Endothelial cell of umbilical vein (primary cell): ENCODE results near the gene PTPN14. TPM values are rescaled to one million over a fixed set of nuclear protein-coding genes. Genes with fewer than 3 reads are reported as not detected.

Experiments used
- BruUV-seq: library from RNA; stranded (reverse); fragments of 400-500 nt; replicated peaks from 2 replicates; lab custom pipeline; 2021; lab: Mats Ljungman, UMichigan
- CTCF ChIA-PET: fragments of 300-600, 350-600 bp; sonication (Branson Sonifier 250); formaldehyde crosslinking; loops from one replicate; lab custom pipeline; 2021; ENCODE audit warnings: antibody characterized with exemption, inconsistent platforms; lab: Charles Lee
- POLR2A ChIA-PET: fragments of 300-600, 350-600 bp; sonication (Branson Sonifier 250); formaldehyde crosslinking; loops from one replicate; lab custom pipeline; 2021; ENCODE audit warnings: antibody characterized with exemption, inconsistent platforms; lab: Charles Lee
- DNase-seq: peaks from one replicate; pipeline ENCODE4 v3.0.0-alpha.2; 2011; ENCODE audit warnings: low read depth, low spot score
- FAIRE-seq: peaks from 2 replicates; lab custom pipeline; 2011; peaks lifted over from hg19 to GRCh38; lab: Jason Lieb, UNC
- H2AFZ ChIP-seq: 2 replicates; pipeline ENCODE4 v1.6.0; 2012; ENCODE audit warnings: low read depth, low read length, control low read depth, inconsistent platforms
- H3K27ac ChIP-seq: 2 replicates; pipeline ENCODE4 v1.5.1; 2011; ENCODE audit warnings: low read depth, mild to moderate bottlenecking, control low read depth, low read length, moderate library complexity; ENCODE audit not compliant: insufficient read depth
- H3K27me3 ChIP-seq, 2 experiments: 2 replicates each; pipeline versions ENCODE4 v1.6.0 to v1.6.1; 2011; ENCODE audit warnings: low read length in 2 of 2, mixed read lengths in 1 of 2; ENCODE audit not compliant: control insufficient read depth in 2 of 2, insufficient read depth in 2 of 2
- H3K36me3 ChIP-seq, 2 experiments: 2 replicates in 1 of 2; 3 replicates in 1 of 2; pipeline ENCODE4 v1.5.1; 2011; ENCODE audit warnings: low read length in 2 of 2, mild to moderate bottlenecking in 1 of 2, moderate library complexity in 1 of 2; ENCODE audit not compliant: control insufficient read depth in 2 of 2, insufficient read depth in 2 of 2; ENCODE audit errors: extremely low read depth in 1 of 2
- H3K4me1 ChIP-seq: 3 replicates; pipeline ENCODE4 v1.5.1; 2011; ENCODE audit warnings: mild to moderate bottlenecking, low read length; ENCODE audit not compliant: control insufficient read depth, insufficient read depth; ENCODE audit errors: extremely low read depth
- H3K4me2 ChIP-seq: 2 replicates; pipeline ENCODE4 v1.6.1; 2011; ENCODE audit warnings: low read length, control low read depth, mixed read lengths; ENCODE audit not compliant: insufficient read depth
- H3K4me3 ChIP-seq, 3 experiments: fragments of 200-600 bp in 1 of 3; sonication (generic), shearing (Covaris generic) in 1 of 3; replicated peaks in 1 of 3; 2 replicates each; pipeline ENCODE4 v1.5.1; 2011 to 2016; ENCODE audit warnings: control low read depth in 3 of 3, low read length in 3 of 3, mild to moderate bottlenecking in 2 of 3, inconsistent platforms in 1 of 3, low read depth in 1 of 3, moderate library complexity in 1 of 3; ENCODE audit not compliant: insufficient read depth in 1 of 3
- H3K79me2 ChIP-seq: 2 replicates; pipeline ENCODE4 v1.6.0; 2012; ENCODE audit warnings: low read length, inconsistent platforms; ENCODE audit not compliant: control insufficient read depth, insufficient read depth
- H3K9ac ChIP-seq: replicated peaks from 2 replicates; pipeline ENCODE3; 2011; ENCODE audit warnings: low read length, control low read depth; ENCODE audit not compliant: insufficient read depth; ENCODE audit errors: extremely low read depth
- H3K9me1 ChIP-seq: replicated peaks from 3 replicates; pipeline ENCODE4 v1.6.0; 2011; ENCODE audit warnings: mild to moderate bottlenecking, low read length; ENCODE audit not compliant: control insufficient read depth, insufficient read depth; ENCODE audit errors: extremely low read depth
- H3K9me3 ChIP-seq: replicated peaks from 2 replicates; pipeline ENCODE4 v1.5.1; 2012; ENCODE audit warnings: low read length, inconsistent platforms; ENCODE audit not compliant: control insufficient read depth, insufficient read depth
- H4K20me1 ChIP-seq: replicated peaks from 2 replicates; pipeline ENCODE3; 2011; ENCODE audit warnings: mild to moderate bottlenecking, low read length; ENCODE audit not compliant: control insufficient read depth, insufficient read depth; ENCODE audit errors: extremely low read depth
- EZH2 ChIP-seq: IDR thresholded peaks from 2 replicates; pipeline ENCODE4 v1.6.1; 2012; ENCODE audit warnings: borderline replicate concordance, low read depth, mild to moderate bottlenecking, moderate library complexity, low read length, inconsistent platforms; ENCODE audit not compliant: severe bottlenecking
- FOS ChIP-seq: IDR thresholded peaks from 2 replicates; pipeline ENCODE4 v1.6.1; 2011; ENCODE audit warnings: mild to moderate bottlenecking, low read length, moderate library complexity, borderline replicate concordance; ENCODE audit not compliant: insufficient read depth
- GATA2 ChIP-seq: IDR thresholded peaks from 2 replicates; pipeline ENCODE4 v1.7.0; 2011; ENCODE audit warnings: low read depth, mild to moderate bottlenecking, moderate library complexity, mixed read lengths, low read length; ENCODE audit not compliant: insufficient read length, insufficient read depth
- JUN ChIP-seq: IDR thresholded peaks from 2 replicates; pipeline ENCODE4 v1.6.1; 2011; ENCODE audit warnings: borderline replicate concordance, low read depth; ENCODE audit not compliant: insufficient read length, insufficient read depth
- MYC ChIP-seq: IDR thresholded peaks from one replicate; pipeline ENCODE4 v1.6.1; 2011; ENCODE audit warnings: mild to moderate bottlenecking, low read depth, low read length
- POLR2A ChIP-seq: IDR thresholded peaks from 2 replicates; pipeline ENCODE4 v1.6.1; 2012; ENCODE audit warnings: low read depth, mild to moderate bottlenecking, control low read depth, low read length
- POLR2AphosphoS5 ChIP-seq: IDR thresholded peaks from 2 replicates; pipeline ENCODE4 v1.6.1; 2012; ENCODE audit warnings: low read depth, mild to moderate bottlenecking, control low read depth, low read length, moderate library complexity; ENCODE audit not compliant: insufficient read depth
- dilution Hi-C: fragments of 300-500 bp; cut with MboI; formaldehyde crosslinking; loops from one replicate; pipeline ENCODE4 v1.15.0; 2019; ENCODE audit warnings: low sequenced_read_pairs; ENCODE audit not compliant: extremely low pct_ligation_motif_present
- intact Hi-C: fragments of 100-400 bp; cut with micrococcal nuclease; formaldehyde crosslinking; loops from one replicate; pipeline ENCODE4 v1.10.0; 2022
- polyA plus RNA-seq, 4 experiments: library from polyadenylated mRNA; depleted of rRNA in 3 of 4; stranded (reverse) in 3 of 4; unstranded in 1 of 4; fragments of >200 nt; gene quantifications; 2 replicates each; pipeline versions ENCODE4 v1.2.1 to v1.2.3, GENCODE V29; 2011 to 2012; ENCODE audit warnings: missing spikeins in 1 of 4
- total RNA-seq: library from RNA; stranded (reverse); gene quantifications from 2 replicates; pipeline ENCODE4 v1.2.3, GENCODE V29; 2021
- TF ChIP-seq, protein P1 (sequence below), 2 donors: IDR thresholded peaks; 1 replicate in 1 of 2; 2 replicates in 1 of 2; pipeline ENCODE4 v1.5.1; 2011; ENCODE audit warnings: low read length in 2 of 2, mild to moderate bottlenecking in 2 of 2, moderate library complexity in 2 of 2, control low read depth in 1 of 2, inconsistent platforms in 1 of 2, low read depth in 1 of 2; ENCODE audit not compliant: insufficient read depth in 1 of 2; ENCODE audit errors: extremely low read depth in 1 of 2
- TF ChIP-seq, protein P2 (sequence below): IDR thresholded peaks from 2 replicates; pipeline ENCODE4 v1.6.1; 2011; ENCODE audit not compliant: insufficient read depth, insufficient read length

The PTPN14 gene
- total and polyA plus RNA-seq, 2 donors (not counting 3 experiments of a cell fraction or from before 2014, with no cell fraction given) = 18.5 to 93.0 TPM

DNA sequence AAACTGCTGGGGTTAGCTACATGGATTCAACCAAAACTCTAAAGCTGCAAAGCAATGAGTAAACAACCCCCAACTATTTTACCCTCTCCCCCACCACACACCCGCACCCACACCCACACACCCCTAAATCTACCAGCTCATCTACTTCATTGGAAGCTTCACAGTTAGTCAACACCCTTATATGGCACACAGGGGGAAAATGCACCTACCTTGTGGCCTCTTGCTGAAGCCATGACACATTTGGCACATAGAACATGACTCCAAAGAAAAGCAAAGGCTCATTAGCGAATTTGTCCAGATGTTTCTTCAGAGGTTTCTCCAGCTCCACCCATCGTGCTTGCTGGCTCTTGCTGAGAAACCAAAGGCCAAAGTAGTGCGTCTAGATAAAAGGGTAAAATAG, 99.8 kb downstream of the PTPN14 start:
- Histone ChIP-seq H3K9me3 (no peaks in the 10 kb centered on the region), H4K20me1 (no peaks in the 10 kb centered on the region), H3K36me3 (peaks cover 0 to 3% of the 10 kb centered on the region in 2 experiments), H3K4me2 (no peak overlapping the region), H3K9ac (no peak overlapping the region), H3K9me1 (no peaks in the 10 kb centered on the region), H3K27me3 (no peaks in the 10 kb centered on the region), H2AFZ (no peak overlapping the region), H3K27ac (no peak overlapping the region), H3K4me3 (no peak overlapping the region), H3K4me1 (peaks cover 64% of the 10 kb centered on the region), H3K79me2 (peaks cover 67% of the 10 kb centered on the region)
- intact Hi-C loops (no loop called here), dilution Hi-C loops (no loop called here)
- POLR2A ChIA-PET = no interaction called here
- TF ChIP-seq GATA2 (no peak), POLR2AphosphoS5 (no peak), FOS (no peak), MYC (no peak), EZH2 (no peak), POLR2A (no peak), JUN (no peak)
- TF ChIP-seq, protein P1, sequence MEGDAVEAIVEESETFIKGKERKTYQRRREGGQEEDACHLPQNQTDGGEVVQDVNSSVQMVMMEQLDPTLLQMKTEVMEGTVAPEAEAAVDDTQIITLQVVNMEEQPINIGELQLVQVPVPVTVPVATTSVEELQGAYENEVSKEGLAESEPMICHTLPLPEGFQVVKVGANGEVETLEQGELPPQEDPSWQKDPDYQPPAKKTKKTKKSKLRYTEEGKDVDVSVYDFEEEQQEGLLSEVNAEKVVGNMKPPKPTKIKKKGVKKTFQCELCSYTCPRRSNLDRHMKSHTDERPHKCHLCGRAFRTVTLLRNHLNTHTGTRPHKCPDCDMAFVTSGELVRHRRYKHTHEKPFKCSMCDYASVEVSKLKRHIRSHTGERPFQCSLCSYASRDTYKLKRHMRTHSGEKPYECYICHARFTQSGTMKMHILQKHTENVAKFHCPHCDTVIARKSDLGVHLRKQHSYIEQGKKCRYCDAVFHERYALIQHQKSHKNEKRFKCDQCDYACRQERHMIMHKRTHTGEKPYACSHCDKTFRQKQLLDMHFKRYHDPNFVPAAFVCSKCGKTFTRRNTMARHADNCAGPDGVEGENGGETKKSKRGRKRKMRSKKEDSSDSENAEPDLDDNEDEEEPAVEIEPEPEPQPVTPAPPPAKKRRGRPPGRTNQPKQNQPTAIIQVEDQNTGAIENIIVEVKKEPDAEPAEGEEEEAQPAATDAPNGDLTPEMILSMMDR (IDR thresholded peaks at IDR 0.05; ENCODE audit: extremely low read depth in 1 of 2, insufficient read depth in 1 of 2, low read depth in 1 of 2, low read length in 2 of 2) = no peak
- TF ChIP-seq, protein P2, sequence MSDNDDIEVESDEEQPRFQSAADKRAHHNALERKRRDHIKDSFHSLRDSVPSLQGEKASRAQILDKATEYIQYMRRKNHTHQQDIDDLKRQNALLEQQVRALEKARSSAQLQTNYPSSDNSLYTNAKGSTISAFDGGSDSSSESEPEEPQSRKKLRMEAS = no peak
- no peak for DNase-seq
- CTCF ChIA-PET = interaction anchor here (1.6 kb wide), 1 partner anchor 64 kb away, joined by 3 read pairs; no protein-coding TSS in a partner anchor
- no TSS peak for BruUV-seq
- FAIRE-seq = no peak
